ENCODE measurements around the gene MTHFD1L.

GRCh38 chr6:151029970-151030369, 164.5 kb downstream of the MTHFD1L start:
- TF ChIP-seq, protein P1, sequence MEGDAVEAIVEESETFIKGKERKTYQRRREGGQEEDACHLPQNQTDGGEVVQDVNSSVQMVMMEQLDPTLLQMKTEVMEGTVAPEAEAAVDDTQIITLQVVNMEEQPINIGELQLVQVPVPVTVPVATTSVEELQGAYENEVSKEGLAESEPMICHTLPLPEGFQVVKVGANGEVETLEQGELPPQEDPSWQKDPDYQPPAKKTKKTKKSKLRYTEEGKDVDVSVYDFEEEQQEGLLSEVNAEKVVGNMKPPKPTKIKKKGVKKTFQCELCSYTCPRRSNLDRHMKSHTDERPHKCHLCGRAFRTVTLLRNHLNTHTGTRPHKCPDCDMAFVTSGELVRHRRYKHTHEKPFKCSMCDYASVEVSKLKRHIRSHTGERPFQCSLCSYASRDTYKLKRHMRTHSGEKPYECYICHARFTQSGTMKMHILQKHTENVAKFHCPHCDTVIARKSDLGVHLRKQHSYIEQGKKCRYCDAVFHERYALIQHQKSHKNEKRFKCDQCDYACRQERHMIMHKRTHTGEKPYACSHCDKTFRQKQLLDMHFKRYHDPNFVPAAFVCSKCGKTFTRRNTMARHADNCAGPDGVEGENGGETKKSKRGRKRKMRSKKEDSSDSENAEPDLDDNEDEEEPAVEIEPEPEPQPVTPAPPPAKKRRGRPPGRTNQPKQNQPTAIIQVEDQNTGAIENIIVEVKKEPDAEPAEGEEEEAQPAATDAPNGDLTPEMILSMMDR (IDR thresholded peaks at IDR 0.05): no peak
- no peak for TF ChIP-seq POLR2AphosphoS5 (IDR thresholded peaks at IDR 0.05)
